GM21825 (cell line): ENCODE data around the gene CFAP251.
A peak's percentile ranks its signal among the peaks of the same experiment; 100 is the strongest.
"Not testable (repeated sequence)": the region's sequence is repeated elsewhere in the genome, so short reads cannot be mapped to it uniquely, and the experiment has no call there.

Source experiments
- ATAC-seq: cut with Tn5 transposase; IDR thresholded peaks from one replicate; pipeline ENCODE4 v1.9.1; 2021; ENCODE audit warnings: mild to moderate bottlenecking, moderate library complexity; ENCODE audit not compliant: unreplicated experiment

The CFAP251 gene, protein sequence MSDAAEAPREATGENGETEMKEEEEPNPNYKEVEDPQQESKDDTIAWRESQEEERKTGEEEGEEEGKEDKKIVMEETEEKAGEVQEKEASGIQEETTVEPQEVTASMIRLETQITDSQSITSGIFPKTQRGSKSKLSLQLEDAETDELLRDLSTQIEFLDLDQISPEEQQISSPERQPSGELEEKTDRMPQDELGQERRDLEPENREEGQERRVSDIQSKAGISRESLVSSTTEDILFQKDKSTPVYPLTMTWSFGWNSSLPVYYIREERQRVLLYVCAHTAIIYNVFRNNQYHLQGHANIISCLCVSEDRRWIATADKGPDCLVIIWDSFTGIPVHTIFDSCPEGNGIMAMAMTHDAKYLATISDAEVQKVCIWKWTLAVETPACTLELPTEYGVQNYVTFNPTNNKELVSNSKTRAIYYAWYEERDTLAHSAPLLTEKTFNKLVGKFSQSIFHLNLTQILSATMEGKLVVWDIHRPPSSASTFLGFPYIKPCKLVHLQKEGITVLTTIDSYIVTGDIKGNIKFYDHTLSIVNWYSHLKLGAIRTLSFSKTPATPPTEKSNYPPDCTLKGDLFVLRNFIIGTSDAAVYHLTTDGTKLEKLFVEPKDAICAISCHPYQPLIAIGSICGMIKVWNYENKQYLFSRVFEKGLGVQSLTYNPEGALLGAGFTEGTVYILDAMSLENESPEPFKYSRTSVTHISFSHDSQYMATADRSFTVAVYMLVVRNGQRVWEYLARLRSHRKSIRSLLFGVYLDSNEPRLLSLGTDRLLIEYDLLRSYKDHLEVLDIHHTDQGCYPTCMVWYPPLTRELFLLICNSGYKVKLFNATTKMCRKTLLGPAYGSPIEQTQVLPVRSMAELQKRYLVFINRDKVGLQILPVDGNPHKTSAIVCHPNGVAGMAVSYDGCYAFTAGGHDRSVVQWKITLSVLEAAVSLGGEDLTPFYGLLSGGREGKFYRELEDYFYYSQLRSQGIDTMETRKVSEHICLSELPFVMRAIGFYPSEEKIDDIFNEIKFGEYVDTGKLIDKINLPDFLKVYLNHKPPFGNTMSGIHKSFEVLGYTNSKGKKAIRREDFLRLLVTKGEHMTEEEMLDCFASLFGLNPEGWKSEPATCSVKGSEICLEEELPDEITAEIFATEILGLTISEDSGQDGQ

DNA sequence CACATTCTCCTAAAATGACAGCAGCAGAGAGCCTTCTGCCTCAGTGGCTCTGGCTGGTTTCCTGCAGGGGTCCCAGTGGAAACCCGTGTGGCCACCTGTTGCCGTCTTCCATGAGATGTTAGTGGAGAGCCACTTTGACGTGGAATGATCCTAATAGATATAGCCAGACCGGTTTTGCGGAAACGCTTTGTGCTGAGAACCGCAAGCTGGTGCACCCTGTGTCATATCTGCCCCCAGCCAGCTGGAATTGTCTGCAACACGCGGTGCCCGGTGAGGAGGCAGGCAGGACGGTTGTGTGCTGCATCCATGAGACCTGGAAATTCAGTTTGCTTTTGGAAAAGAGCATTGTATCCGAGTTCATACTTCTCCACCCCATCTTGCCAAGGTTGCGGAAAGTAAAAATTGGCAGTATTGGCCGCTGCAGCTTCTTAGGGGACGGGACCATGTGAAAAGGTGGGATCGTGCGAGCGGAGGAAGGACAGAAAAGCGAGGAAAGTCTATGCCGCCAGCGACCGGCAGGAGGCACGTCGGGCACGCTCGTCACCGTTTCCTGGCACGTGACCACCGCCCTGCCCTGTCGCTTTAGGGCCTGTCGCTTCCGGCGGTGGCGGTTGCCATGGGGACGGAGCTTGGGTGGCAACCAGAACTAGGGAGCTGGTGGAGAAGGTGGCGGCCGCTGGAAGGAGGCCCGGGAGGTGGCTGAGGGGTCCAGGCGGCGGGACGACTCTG lies at the start of gene CFAP251:
Gene CFAP251 (plus strand): TSS at position 643 of the 729 bp plus-strand sequence. CDS start 2,714 bp downstream, outside the sequence.
- peak; percentile 91 for ATAC-seq

DNA sequence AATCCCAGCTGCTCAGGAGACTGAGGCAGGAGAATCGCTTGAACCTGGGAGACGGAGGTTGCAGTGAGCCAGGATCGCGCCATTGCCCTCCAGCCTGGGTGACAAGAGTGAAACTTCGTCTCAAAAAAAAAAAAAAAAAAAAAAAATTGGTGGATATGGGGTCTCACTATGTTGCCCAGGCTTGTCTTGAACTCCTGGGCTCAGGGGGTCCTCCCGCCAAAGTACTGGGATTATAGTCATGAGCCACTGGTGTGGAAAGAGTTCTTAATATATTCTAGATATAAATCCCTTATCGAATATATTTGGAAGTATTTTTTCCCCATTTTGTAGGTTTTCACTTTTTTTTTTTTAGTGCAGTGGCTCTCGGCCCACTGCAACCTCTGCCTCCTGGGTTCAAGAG lies 49.2 kb upstream of the CFAP251 start:
- not testable (repeated sequence) for ATAC-seq

DNA sequence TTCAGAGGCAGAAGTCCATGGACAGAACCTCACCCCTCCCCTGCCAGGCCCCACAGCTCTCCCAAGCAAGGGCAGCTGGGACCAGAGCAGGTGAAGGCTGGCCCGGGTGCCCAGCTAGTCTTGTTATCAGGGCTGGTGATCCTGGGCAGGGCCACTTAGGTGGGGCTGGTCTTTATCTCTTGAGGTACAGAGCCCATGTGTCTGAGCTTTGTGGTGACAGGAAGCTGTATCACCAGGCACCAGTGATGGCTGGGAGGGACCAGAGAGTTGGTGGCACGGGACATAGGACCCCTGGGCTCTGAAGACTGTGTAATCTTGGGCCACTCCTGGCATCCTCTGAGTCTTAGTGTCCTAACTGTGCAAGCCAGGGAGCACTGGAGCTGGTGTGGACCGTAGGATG lies 46.9 kb upstream of the CFAP251 start:
- no peak for ATAC-seq

DNA sequence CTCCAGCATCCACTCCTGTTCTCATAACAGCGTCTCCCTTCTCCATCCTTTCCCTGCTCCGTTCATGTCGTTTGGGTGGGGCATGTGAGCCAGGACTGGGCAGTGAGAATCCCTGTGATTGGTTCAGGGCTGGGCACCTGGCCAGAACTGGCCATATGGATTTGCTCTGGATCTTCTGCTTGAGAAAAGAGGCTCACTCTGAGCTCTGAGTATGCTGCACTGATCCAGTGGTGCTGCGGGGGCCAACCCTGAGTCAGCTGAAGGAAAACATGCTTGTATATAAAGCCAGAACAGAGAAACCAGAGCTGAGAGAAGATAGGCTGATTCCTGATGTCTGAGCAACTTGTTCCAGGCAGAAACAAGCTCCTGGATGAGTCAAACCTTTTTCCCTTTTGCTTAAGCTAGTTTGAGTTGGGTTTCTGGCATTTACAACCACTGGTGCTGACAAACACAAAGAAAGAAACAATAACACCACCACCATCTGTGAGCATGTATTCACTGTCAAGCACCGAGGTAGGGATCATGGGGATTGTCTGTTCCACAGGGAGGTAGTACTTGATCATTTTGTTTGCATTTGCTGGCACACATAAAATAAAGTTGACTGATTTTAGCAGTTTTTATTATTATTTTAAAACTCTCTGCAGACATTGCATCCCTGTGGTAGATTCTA lies 45.7 kb upstream of the CFAP251 start:
- ATAC-seq: no peak

DNA sequence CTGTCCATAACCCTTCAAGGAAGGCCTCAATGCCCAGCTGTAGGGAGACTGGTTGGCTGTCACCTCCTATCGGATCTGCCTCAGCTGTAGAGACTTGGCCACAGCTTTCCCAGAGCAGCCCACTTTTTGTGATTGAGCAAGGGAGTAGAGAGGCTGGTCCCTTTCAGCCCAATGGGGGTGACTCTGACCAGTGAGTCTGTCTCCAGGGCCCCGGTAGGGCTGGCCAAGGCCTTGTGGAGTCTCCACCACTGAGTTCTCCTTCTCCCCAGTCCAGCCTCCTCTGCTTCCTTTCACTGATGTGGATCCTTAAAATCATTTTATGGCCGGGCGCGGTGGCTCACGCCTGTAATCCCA lies 45.2 kb upstream of the CFAP251 start:
- ATAC-seq: no peak

DNA sequence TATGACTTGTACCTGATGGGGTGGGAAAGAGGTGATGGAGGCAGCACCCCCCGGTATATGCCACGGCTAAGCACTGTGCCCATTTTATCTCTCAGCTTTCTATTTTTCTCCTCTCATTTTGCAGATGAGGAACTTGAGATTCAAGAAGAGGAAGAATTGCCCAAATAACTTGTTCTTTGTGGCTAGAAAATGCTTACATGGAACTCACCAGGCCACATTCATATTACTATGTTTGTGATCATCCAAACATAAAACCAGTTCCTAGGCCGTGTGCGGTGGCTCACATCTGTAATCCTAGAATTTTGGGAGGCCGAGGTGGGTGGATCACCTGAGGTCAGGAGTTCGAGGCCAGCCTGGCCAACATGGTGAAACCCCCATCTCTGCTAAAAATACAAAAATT lies 44.3 kb upstream of the CFAP251 start:
- no peak for ATAC-seq

DNA sequence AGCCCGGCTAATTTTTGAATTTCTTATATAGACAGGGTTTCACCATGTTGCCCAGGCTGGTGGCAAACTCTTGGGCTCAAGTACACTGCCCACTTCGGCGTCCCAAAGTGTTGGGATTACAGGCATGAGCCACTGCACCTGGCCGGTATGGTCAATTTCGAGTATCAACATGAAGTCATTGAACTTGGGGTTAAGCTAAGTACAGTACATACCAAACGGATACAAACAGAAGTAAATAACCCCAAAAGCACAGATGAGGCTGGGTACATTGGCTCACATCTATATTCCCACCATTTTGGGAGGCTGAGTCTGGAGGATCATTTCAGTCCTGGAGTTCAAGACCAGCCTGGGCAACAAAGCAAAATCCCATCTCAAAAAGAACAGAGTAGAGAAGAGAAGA lies 42.8 kb upstream of the CFAP251 start:
- ATAC-seq: no peak

DNA sequence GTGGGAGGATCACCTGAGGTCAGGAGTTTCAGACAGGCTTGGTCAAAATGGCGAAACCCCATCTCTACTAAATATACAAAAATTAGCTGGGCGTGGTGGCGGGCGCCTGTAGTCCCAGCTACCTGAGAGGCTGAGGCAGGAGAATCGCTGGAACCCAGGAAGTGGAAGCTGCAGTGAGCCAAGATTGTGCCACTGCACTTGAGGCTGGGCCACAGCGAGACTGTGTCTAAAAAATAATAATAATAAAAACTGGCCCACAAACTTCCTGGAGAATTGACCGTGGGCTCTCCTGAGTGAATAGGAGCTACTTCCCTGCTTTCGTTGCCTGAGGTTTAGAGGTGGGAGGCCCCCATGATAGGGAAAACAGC lies 42.3 kb upstream of the CFAP251 start:
- ATAC-seq: not testable (repeated sequence)

DNA sequence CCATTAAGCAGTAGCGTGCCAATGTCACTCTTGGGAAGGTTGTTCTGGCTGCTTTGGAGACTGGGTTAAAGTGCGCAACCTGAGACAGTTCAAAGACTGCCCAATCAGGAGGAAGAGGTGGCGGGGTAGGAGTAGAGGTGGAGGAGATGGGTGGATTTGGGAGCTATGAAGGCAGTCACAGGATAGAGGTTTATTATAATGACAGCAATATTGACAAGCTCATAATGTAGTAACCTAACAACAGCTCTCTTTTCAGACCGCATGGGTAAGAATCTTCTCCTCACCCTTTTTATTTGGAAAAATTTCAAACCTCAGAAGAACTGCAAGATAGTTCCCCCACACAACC lies 35.1 kb upstream of the CFAP251 start:
- ATAC-seq: no peak

DNA sequence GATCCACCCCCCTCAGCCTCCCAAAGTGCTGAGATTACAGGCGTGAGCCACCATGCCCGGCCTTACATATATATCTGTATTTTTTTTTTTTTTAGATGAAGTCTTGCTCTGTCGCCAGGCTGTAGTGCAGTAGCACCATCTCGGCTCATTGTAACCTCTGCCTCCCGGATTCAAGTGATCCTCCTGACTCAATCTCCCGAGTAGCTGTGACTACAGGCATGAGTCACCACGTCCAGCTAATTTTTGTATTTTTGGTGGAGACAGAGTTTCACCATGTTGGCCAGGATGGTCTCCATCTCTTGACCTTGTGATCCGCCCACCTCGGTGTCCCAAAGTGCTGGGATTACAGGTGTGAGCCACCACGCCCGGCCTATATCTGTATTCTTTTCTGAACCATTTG lies 33.3 kb upstream of the CFAP251 start:
- ATAC-seq: not testable (repeated sequence)

DNA sequence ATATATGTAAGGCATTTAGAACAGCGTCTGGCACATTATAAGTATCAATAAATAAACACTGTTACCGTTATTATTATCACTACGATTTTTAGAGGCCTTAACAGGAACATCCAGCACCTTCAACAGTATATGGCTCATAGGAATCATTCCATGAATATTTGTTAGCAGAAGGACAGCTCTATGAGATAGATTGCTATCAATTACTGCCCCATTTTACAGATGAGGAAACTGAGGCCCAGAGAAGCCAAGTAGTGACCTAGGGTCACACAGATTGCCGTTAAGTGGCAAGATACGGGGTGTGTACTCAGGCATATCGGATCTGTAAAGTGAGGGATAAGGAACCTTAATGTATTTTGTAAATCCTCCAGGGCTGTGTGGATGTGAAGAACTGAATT lies 30.3 kb upstream of the CFAP251 start:
- no peak for ATAC-seq

DNA sequence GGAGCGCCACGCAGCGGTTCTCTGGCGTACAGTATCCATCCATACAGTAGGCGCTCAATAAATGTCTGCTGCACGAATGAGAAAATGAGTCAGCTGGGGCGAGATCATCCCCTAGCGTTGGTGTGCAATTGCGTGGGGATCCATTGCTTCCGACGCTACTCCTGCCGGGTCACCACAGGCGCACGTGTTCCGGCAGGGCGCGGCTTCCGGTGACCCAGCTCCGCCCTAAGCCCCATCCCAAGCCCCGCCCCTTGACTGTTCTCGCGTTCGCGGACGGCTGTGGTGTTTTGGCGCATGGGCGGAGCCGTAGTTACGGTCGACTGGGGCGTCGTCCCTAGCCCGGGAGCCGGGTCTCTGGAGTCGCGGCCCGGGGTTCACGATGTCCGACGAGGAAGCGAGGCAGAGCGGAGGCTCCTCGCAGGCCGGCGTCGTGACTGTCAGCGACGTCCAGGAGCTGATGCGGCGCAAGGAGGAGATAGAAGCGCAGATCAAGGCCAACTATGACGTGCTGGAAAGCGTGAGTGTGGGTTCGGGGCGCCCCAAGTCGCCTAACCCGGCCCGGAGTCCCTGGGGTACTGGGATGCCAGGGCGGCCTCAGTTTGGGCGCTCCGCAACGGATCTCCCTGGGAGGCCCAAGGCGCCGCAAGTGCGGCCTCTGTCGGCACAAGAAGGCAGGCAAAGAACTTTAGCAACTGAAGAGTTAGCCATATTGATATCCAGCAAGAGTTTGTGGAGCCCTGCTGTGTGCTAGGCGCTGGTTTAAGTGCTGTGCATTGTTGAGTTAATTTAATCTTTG lies 29.7 kb upstream of the CFAP251 start, which contains the start of gene PSMD9:
Gene PSMD9 (plus strand): TSS at position 313 of the 796 bp plus-strand sequence. CDS start 67 bp downstream, at position 380.
- peak; percentile 94 for ATAC-seq

DNA sequence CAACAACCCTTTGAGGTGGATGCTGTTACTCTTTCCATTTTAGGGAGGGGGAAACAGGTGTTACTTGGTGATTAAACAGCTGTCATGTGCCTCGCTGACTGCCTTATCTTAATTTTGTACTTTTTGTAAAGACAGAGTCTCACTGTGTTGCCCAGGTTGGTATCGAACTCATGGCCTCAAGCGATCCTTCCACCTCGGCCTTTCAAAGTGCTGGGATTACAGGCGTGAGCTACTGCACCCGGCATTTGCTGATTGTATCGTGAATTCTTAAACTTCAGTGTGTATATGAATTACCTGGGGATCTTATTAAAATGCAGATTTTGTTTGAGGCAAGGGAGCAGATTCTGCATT lies 29.1 kb upstream of the CFAP251 start:
- ATAC-seq: no peak

DNA sequence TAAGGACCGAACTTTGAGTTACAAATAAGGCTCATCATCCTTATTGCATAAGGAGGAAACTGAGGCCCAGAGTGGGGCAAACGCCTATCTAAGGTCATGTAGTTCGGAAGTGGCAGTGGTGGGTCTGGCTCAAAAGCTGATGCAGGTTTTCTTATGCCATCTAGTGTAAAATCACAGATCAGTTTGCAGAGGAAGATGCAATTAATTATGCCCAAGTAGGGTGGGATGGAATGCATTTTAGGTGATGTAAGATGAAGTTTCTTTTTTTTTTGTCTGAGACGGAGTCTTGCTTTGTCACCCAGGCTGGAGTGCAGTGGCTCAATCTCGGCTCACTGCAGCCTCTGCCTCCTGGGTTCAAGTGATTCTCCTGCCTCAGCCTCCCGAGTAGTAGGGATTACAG lies 28.7 kb upstream of the CFAP251 start:
- ATAC-seq: not testable (repeated sequence)

DNA sequence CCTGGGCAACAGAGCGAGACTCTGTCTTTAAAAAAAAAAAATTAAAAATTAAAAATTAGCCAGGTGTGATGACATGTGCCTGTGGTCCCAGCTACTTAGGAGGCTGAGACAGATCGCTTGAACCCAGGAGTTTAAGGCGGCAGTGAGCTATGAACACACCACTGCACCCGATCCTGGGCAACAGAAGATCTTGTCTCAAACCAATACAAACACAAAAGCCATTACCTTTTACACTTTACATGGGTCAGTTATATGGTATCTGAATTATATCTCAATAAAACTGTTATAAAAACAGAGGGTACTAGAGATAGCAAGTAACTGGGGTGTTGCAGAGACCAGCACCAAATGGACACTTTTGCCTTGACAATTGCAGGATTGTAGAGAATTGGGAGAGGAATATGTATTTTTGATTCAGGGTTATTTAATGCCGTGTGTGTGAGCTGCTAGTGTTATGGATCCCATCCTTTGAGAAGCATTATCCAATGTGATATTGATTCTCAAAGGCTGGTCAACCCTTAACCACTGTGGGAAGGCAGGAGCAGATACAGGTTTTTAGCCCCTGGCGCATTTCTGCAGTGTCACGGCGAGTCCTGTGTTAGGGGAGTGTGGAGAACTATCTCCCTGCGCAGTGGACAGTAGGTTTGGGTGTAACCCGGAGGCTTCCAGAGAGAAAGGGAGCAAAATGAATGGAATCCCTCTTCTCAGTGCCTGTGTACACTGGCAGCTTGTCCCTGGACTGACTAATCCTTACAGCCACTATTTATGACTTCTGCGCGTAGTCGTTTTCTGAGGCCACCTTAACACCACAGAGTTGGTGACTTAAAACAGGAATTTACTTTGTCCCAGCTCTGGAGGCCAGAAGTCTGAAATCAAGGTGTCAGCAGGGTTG lies 25.5 kb upstream of the CFAP251 start:
- no peak for ATAC-seq

DNA sequence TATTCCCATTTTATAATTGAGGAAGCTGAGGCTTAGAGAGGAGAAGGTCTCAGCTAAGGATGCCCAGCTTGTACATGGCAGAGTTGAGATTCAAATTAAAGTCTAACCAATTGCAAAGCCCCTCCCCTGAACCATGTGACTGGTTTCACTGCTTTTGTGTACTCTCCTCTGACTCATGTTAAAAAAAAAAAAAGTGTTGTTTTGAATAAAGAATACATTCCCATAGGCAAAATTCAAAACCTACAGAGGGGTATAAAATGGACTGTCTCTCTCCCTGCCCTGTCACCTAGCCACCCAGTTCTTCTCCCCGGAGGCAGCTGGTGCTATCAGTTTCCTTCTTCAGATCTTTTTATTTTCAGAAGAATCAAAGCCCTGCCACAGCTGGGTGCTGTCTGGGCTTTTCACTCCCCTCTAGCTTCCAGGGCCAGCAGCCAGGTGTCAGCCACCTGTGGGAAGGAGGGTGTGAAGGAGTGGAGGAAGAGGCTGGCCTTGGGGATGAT lies 24.4 kb upstream of the CFAP251 start:
- no peak for ATAC-seq

DNA sequence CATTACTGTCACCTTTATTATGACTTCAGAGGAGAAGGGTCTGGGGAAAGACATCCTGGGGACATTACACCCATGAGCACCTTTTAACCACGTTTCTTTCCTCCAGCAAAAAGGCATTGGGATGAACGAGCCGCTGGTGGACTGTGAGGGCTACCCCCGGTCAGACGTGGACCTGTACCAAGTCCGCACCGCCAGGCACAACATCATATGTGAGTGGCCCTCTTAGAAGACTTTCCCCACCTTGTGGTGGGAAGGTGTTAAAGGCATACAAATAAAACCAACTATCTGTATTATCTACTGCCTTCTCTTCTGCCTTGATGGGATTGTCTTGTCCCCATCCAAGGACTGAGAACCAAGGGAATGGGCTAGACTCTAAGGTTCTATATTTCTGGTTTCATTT lies 23.8 kb upstream of the CFAP251 start:
- no peak for ATAC-seq

DNA sequence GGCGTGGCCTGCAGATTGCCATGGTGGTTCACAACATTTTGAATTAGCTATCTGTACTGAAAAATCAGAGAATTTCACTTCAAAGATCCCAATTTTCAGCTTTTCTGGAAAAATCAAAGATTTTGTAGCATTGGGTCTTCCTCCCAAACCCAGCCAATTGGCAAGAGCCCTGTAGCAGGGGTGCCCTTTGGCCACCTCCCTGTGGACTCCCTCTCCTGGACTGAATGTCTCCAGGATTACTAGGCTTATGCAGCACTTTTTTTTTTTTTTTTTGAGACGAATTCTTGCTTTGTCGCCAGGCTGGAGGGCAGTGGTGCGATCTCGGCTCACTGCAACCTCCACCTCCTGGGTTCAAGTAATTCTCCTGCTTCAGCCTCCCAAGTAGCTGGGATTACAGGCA lies 20.1 kb upstream of the CFAP251 start:
- ATAC-seq: no peak
